HepG2 (cell line): ENCODE measurements around the gene COQ8A. TPM values are rescaled to one million over a fixed set of nuclear protein-coding genes. Genes with fewer than 3 reads are reported as not detected.

Source experiments
- ARID5B ChIP-seq: IDR thresholded peaks from 2 replicates; pipeline ENCODE4 v1.4.0; 2020; ENCODE audit warnings: mild to moderate bottlenecking, missing genetic modification reagents
- DMAP1 ChIP-seq: IDR thresholded peaks from 2 replicates; pipeline ENCODE4 v1.6.1; 2016
- ETV5 ChIP-seq: IDR thresholded peaks from 2 replicates; pipeline ENCODE4 v1.6.1; 2018; ENCODE audit warnings: missing biosample characterization, missing genetic modification reagents, inconsistent platforms, borderline replicate concordance
- GMEB2 ChIP-seq: IDR thresholded peaks from 2 replicates; pipeline ENCODE4 v1.6.1; 2016; ENCODE audit warnings: missing biosample characterization, missing genetic modification reagents, low read depth
- IKZF1 ChIP-seq: fragments of 450-650 bp; IDR thresholded peaks from 2 replicates; pipeline ENCODE4 v1.7.1; 2016
- KLF12 ChIP-seq: sonication (generic); formaldehyde crosslinking; IDR thresholded peaks from 2 replicates; pipeline ENCODE4 v1.4.0; 2020; ENCODE audit warnings: missing genetic modification reagents, borderline replicate concordance
- MAFG ChIP-seq: sonication (generic); formaldehyde crosslinking; IDR thresholded peaks from 2 replicates; pipeline ENCODE4 v1.5.1; 2020; ENCODE audit warnings: mild to moderate bottlenecking, missing genetic modification reagents
- NCOA5 ChIP-seq: sonication (generic); formaldehyde crosslinking; IDR thresholded peaks from 2 replicates; pipeline ENCODE4 v1.4.0; 2020; ENCODE audit warnings: missing genetic modification reagents
- NFKB2 ChIP-seq: sonication (generic); formaldehyde crosslinking; IDR thresholded peaks from 2 replicates; pipeline ENCODE4 v1.4.0; 2020; ENCODE audit warnings: missing genetic modification reagents, borderline replicate concordance
- PATZ1 ChIP-seq: sonication (generic); formaldehyde crosslinking; IDR thresholded peaks from 2 replicates; pipeline ENCODE4 v1.4.0; 2020; ENCODE audit warnings: missing genetic modification reagents
- PHF8 ChIP-seq: sonication (generic); formaldehyde crosslinking; IDR thresholded peaks from 2 replicates; pipeline ENCODE4 v1.5.0; 2020; ENCODE audit warnings: missing genetic modification reagents
- POLR2G ChIP-seq: fragments of 200-400 bp; formaldehyde crosslinking; IDR thresholded peaks from 2 replicates; pipeline ENCODE4 v1.6.1; 2018; ENCODE audit warnings: mild to moderate bottlenecking, low read depth, low read length, moderate library complexity
- ZBTB46 ChIP-seq: sonication (generic); formaldehyde crosslinking; IDR thresholded peaks from 2 replicates; pipeline ENCODE4 v1.4.0; 2020; ENCODE audit warnings: mild to moderate bottlenecking, missing genetic modification reagents, borderline replicate concordance
- ZFAT ChIP-seq: sonication (generic); formaldehyde crosslinking; conservative IDR thresholded peaks from 2 replicates; pipeline ENCODE4 v1.8.1; 2023; ENCODE audit warnings: missing genetic modification reagents, inconsistent platforms
- ZNF343 ChIP-seq: sonication (generic); formaldehyde crosslinking; IDR thresholded peaks from 2 replicates; pipeline ENCODE4 v1.4.0; 2020; ENCODE audit warnings: mild to moderate bottlenecking, missing genetic modification reagents
- ZNF383 ChIP-seq: sonication (generic); formaldehyde crosslinking; IDR thresholded peaks from 2 replicates; pipeline ENCODE4 v1.4.0; 2020; ENCODE audit warnings: missing genetic modification reagents, mild to moderate bottlenecking, borderline replicate concordance
- ZNF510 ChIP-seq: sonication (generic); formaldehyde crosslinking; IDR thresholded peaks from 2 replicates; pipeline ENCODE4 v1.4.0; 2020; ENCODE audit warnings: low read depth, mild to moderate bottlenecking, missing genetic modification reagents
- ZNF530 ChIP-seq: sonication (generic); formaldehyde crosslinking; IDR thresholded peaks from 2 replicates; pipeline ENCODE4 v1.5.0; 2020; ENCODE audit warnings: low read depth, mild to moderate bottlenecking, missing genetic modification reagents
- ZNF761 ChIP-seq: sonication (generic); formaldehyde crosslinking; conservative IDR thresholded peaks from 2 replicates; pipeline ENCODE4 v1.4.0; 2020; ENCODE audit warnings: mild to moderate bottlenecking, missing genetic modification reagents
- ZSCAN22 ChIP-seq: sonication (generic); formaldehyde crosslinking; IDR thresholded peaks from 2 replicates; pipeline ENCODE4 v1.4.0; 2020; ENCODE audit warnings: mild to moderate bottlenecking, missing genetic modification reagents
- polyA plus RNA-seq, 8 experiments: library from polyadenylated mRNA; depleted of rRNA in 3 of 8; stranded (reverse) in 7 of 8; unstranded in 1 of 8; fragments of >200 nt; fragmentation: Illumina TruSeq in 4 of 8; extraction: Trizol in 4 of 8; gene quantifications; 2 replicates each; pipeline versions ENCODE4 v1.2.1 to v1.2.3, GENCODE V29; 2011 to 2016; ENCODE audit warnings: low read depth in 4 of 8, missing spikeins in 1 of 8, mixed read lengths in 1 of 8; ENCODE audit not compliant: insufficient read depth in 1 of 8
- total RNA-seq, 5 experiments: library from RNA; depleted of rRNA; stranded (reverse); fragments of >200 nt; fragmentation: Illumina TruSeq; extraction: Trizol; gene quantifications; 2 replicates each; pipeline ENCODE4 v1.2.3, GENCODE V29; 2016; ENCODE audit warnings: low read depth in 1 of 5

The COQ8A gene
- total and polyA plus RNA-seq, 2 of the 13 experiments (the other 11 are each of a cell fraction or from before 2014, with no cell fraction given) = 60.4 to 88.7 TPM

- TF ChIP-seq ARID5B (0 out of 2 replicates have a peak, but pooled peaks have one; percentile 2), KLF12 (CRISPR knock-in tag) (peak; percentile 24; the same call in 1 of the 2 replicates), ZBTB46 (CRISPR knock-in tag) (no peak), NCOA5 (CRISPR knock-in tag) (no peak), ZNF343 (CRISPR knock-in tag) (0 out of 2 replicates have a peak, but pooled peaks have one; percentile 15), NFKB2 (0 out of 2 replicates have a peak, but pooled peaks have one; percentile 9), ETV5 (no peak), PATZ1 (CRISPR knock-in tag) (0 out of 2 replicates have a peak, but pooled peaks have one; percentile 9), ZNF510 (CRISPR knock-in tag) (no peak; the same call in 1 of the 2 replicates), MAFG (CRISPR knock-in tag) (no peak), POLR2G (peak; percentile 56), ZNF383 (no peak), ZNF761 (no peak), IKZF1 (no peak), DMAP1 (CRISPR knock-in tag) (0 out of 2 replicates have a peak, but pooled peaks have one; percentile 34), PHF8 (CRISPR knock-in tag) (no peak), ZFAT (CRISPR knock-in tag) (no peak), ZSCAN22 (CRISPR knock-in tag) (no peak), ZNF530 (CRISPR knock-in tag) (no peak; the same call in 1 of the 2 replicates), GMEB2 (CRISPR knock-in tag) (peak; percentile 68)
Observed at GRCh38 chr1:226940029-226940805, at the start of gene COQ8A (continued).
